Dedifferentiated amniotic fluid mesenchymal stem cell (primary cell): Measurements from ENCODE around the gene HOXB5.

ENCODE experiments used
- DNase-seq: peaks from one replicate; pipeline ENCODE4 v3.0.0-alpha.2; 2016; ENCODE audit errors: extremely low spot score

Gene HOXB5

DNA sequence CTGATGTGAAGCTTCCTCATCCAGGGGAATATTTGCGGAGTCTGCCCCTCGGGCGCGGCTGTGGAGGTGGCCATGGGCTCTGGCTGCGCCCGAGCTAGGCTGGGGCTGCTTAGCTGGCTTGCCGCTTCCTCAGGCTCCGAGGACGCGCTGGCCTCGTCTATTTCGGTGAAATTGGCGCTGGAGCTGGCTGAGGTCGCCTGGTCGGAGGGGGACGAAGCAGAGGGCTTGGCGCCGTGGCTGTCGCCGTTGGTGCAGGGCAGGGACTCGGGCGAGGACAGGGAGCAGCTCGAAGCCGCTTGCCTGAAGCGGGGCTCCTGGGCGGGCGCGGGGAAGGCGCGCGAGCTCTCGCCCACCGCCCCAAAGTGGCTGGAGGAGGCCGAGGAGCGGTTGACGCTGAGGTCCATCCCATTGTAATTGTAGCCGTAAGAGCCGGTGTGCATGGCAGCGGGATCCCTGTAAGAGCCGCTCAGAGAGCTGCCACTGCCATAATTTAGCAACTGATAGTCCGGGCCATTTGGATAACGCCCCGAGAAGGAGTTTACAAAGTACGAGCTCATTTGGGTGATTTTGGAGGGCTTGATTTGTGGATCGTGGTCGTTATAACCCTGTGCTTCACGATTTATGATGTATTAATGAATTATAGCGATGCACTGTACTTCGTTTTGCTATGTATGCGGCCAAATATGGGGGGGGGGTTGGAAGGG is at the start of gene HOXB5:
TSS of gene HOXB5 (minus strand) at position 654 of the 704 bp plus-strand sequence. CDS start at position 557, 97 bp downstream.
- DNase-seq, result no peak

GRCh38 chr17:48642843-48643696 is 49.5 kb upstream of the HOXB5 start:
- no peak for DNase-seq

DNA sequence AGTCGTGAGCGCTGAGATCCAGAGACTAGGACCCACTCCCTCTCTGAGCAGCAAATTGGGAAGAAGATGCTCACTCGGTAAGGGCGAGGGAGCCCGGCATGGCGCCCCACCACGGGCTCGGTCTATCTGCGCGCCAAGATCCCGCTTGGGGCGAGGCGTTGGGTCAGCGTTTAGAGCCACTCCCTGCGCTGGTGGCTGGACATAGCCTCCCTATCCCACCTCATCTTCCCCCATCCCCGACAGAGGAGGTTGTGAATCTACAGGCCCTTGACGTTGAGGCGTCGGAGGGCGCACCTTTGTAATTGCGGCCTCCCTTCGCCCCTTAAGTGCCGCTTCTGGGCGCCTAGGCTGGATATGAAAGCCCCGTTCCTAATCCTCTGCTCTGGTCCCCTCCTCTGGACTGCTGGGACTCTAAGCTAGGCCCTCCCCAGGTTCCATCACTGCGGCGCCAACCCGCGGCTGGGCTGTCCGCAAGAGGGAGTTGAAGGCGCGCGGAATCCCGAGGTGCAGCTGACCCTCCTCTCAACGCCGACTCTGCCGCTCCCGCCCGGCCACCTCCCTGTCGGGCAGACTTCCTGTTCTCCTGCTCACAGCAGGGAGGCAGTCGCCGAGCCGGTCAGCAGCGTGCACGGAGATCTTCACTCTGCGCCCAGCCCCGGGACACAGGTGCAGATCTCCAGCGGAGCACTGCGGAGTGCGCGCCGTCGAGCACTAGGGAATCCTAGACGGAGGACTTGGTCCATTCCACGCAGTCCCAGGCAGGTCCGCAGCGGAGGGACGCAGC is 48.7 kb upstream of the HOXB5 start:
- no peak for DNase-seq

- DNase-seq, result no peak
These were observed 48.0 kb upstream of the HOXB5 start for GRCh38 chr17:48641541-48642058.

- DNase-seq, result no peak
These were observed 47.2 kb upstream of the HOXB5 start for GRCh38 chr17:48640858-48641180.

- no peak for DNase-seq
These were observed 46.6 kb upstream of the HOXB5 start for GRCh38 chr17:48639982-48640857.

- DNase-seq, result no peak
These were observed 45.6 kb upstream of the HOXB5 start for GRCh38 chr17:48639136-48639535.

DNA sequence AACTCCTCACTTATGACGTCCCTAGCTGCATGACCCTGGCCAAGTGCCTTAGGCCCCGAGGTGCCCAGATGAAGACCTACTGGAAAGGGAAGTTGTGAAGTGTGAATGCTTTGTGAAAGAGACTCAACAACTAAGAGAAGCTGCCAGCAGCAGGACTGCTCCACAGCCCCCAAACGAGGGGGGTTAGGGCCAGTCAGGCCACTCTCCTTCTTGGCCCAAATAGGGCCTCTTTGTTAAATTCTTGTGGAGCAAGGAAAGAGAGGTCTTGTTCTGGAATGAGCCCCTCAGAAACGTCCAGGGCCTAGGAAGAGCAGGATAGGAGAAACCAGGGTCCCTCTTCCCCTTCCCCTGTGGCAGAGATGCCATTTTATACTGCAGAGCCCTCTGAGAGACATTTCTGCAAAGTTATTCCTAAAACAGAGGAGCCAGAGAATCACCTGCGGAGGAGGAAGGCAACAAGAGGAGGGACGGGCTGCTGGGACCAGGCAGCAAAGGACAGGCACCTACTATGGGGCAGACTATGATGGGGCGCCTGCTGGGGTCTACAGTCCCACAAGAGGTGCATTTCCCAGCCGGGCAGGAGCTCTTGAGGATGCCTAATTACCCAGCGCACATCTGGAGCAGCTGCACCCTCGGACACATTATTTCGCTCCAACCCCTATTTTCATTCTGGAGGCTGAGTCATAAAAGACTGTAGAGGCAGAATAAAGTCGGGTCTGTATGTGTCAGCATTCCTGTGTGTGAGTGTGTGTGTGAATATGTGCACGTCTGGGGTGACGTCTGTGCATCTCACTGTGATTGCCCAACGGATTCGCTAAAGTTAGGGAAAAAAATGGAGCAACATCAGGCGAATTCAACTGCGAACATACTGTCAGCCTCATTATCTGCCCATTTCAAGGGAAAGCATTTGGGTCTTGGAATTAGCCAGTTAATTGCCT is 44.0 kb upstream of the HOXB5 start:
- DNase-seq, result no peak

DNA sequence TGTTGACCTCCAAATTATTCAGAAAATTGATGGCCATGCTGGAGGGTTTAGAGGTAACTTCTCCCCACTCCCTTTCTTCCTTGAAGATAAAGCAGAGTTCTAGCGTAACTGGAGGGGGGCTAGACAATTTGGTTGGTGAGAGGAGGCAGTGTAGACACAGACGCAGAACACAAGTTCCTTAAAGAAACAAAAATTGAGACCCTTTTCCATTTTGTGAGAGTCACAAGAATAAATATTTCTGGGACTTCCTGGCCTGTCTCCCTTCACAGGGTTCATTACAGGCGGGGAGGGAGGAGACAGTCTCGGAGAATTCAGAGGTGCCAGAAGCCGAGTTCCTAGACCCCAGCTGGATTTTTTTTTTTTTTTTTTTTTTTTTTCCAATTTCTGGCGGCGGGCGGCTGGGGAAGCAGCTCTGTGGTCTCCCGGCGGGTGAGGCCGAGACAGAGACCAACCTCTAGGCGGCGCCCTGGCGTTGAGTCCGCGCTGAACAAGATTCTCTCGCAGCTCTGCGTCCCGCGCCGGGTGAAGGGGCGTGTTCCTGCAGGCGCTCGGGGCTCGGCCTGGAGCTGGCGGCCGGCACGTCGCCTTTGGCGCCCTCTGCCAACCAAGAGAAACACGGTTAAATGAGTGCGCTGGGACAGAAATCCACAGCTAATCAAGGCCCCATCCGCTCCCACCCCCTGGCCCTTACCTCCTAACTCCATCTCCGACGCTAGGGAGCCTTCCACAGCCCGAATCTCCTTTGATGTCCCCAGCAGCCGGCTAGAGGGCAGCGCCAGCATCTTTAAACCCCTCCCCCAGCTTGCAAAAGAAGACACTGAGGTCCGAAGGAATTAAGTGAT is 42.8 kb upstream of the HOXB5 start:
- no peak for DNase-seq

- no peak for DNase-seq
These were observed 41.1 kb upstream of the HOXB5 start for GRCh38 chr17:48634493-48635208.

GRCh38 chr17:48633266-48633677 is 39.7 kb upstream of the HOXB5 start:
- DNase-seq, result no peak

DNA sequence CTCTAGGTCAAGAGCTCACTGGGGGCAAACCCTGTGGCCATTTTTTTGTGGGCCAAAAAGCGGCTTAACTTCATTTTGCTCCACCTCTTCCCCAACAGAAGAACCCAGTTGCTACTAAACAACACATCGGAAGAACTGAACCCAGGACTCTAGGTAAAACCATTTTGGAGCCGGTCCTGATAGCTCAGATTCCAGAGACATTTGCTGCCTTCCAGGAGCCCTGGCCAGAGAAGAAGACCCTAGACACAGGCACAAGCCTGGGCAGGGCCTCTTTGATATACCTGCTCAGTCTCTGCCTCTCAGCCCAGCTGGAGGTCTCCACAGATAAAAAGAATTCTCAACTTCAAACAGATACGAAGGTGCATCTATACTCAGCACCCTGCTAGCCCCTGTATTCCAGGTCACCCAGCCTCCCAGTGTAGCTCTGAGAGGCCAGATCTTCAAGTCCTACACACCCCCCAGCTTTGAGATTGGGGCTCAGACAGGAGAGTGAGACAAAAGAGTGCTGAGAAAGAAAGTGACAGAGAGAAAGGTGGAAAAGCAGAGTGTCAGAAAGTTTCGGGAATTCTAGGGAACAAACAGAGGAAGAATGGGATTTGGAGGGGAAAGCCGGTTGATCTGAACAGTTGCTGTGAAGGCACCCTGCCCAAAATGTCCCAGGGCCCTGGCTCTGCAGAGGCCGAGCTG is 39.1 kb upstream of the HOXB5 start:
- DNase-seq, result no peak

DNA sequence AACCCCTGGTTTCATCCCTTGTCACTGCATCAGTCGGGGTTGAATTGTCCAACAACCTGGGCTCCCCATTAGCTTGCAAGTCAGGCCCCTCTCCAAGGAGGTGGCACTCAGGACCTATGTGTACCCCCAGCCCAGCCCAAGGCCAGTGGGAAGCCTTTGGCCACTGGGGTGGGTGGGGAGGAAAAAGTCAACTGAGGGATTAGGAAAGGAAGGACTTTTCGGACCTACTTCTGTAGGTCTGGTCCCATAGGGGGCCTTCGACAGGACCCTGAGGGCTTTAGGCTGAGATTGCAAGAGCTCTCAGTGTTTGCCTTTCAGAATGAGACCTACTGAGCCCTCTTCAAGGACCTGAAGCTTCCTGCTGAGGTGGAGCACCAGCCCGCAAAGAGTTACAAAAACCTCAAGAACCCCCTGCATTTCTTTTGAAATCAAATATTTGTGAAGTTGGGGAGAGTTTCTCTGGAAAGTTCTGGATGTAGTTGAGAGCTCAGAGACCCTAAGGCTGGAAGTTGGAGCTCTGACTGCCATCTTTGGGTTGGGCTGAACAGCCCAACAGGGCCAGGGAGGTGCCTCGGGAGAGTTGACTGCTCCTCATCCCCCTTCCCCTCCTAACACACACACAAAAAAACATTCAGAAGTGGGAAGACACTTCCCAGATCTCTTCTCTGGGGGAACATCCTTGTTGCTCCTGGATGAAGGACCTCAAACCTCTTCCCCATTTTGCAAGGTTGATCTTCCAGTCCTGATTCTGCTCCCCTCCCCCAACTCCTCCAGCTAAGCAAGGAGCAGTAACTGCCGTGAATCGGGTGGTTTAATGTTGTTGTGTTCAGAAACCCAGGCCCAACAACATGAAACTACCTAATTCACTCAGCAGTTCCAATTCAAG is 38.4 kb upstream of the HOXB5 start:
- DNase-seq, result no peak

GRCh38 chr17:48630925-48631692 is 37.5 kb upstream of the HOXB5 start:
- DNase-seq, result no peak

- DNase-seq, result no peak
These were observed 36.7 kb upstream of the HOXB5 start for GRCh38 chr17:48630009-48630924.
